GM08714 (cell line): ENCODE data around the gene LYRM1.

ENCODE experiments used
- H3K4me3 ChIP-seq: fragments of 200-500 bp; sonication (Bioruptor generic); 2 replicates; pipeline ENCODE4 v1.5.1; 2014; ENCODE audit warnings: mild to moderate bottlenecking, low read length, inconsistent platforms
- ZNF274 ChIP-seq: IDR thresholded peaks from 2 replicates; pipeline ENCODE4 v1.6.1; 2012; ENCODE audit warnings: mild to moderate bottlenecking, low read depth, low read length

LYRM1 gene

DNA sequence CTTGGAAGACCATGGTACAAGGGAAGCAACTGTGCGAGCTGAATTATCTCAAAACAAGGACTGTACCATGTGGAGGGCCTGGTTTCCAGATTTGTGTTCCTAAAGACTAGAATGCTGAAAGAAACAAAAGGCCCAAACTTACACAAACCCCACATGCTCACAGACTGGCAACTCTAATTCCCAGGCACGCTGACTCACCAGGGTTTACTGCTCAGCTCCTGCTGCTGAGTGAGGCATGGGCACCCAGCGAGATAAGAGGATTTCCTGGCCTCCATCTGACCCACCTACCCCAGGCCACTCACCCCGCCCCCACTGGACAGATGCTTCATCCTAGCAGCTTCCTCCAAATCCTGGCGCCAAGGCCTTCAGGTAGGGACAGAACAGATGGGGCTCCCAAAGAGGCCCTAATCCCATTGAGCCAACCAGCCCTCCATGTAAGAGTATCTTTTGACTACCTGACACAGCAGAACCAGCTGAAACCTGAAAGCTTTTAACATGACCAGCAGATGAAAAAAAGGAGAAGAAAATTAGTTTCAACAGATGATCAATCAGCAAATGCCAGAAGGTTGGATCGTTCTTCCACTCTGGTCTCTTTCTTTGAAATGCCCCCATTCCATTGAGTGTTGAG is 34.3 kb upstream of the LYRM1 start:
- no peak overlapping the region for H3K4me3 ChIP-seq
- TF ChIP-seq ZNF274: no peak

DNA sequence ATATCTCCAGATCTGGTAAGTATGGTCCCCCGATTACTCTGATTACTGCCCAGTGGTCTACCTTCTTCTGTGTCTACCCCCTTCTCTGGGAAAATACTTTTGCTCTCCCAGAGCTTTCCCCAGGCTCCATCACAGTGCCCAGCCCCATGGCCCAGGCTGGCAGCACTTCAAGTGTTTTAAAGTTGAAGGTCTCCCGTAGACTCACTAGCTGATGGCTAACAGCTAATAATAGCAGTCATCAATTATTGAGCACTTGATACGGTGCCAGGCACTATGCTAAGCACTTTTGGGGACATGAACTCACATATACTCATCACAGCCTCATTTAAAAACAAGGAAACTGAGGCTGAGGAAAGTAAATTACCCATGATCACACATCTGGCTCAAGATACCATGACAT is 33.8 kb upstream of the LYRM1 start:
- no peak for TF ChIP-seq ZNF274
- H3K4me3 ChIP-seq: no peak overlapping the region

DNA sequence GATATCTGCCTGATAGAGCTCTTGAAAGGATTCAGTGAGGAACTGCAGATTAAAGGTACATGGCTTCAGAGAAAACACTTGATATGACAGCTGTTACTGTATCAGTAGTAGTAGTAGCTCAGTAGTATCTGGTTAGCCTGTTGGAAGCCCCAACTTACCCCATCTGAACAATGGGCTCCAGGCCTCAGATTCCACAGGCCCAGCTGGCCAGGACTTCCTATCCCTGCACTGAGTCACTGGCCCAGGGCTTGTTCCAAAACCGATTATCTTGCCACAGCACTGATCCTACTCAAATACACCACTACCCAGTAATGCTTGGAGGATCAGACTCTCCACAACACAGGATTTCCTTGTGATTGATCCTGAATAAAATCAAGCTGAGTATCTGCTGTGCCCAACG is 33.0 kb upstream of the LYRM1 start:
- H3K4me3 ChIP-seq: no peak overlapping the region
- no peak for TF ChIP-seq ZNF274

DNA sequence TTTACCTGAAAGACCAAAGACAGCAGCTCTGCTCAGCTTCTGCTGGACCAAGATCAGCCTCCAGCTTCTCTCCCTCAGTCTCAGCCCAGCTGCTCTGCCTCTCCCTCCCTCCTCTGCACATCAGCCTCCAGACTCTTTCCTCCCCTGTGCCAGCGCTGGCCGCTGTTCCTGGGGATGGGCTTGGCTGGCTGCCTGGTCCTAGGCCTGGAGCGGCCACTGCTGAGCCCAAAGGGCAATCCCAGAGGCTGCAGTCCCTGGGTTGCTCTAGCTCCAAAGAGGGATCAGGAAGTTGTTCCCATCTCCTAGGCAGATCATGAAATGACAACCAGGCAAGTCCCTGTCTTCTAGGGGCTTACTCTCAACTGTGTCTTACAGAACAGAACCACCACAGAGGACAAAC is 31.7 kb upstream of the LYRM1 start:
- no peak overlapping the region for H3K4me3 ChIP-seq
- no peak for TF ChIP-seq ZNF274

DNA sequence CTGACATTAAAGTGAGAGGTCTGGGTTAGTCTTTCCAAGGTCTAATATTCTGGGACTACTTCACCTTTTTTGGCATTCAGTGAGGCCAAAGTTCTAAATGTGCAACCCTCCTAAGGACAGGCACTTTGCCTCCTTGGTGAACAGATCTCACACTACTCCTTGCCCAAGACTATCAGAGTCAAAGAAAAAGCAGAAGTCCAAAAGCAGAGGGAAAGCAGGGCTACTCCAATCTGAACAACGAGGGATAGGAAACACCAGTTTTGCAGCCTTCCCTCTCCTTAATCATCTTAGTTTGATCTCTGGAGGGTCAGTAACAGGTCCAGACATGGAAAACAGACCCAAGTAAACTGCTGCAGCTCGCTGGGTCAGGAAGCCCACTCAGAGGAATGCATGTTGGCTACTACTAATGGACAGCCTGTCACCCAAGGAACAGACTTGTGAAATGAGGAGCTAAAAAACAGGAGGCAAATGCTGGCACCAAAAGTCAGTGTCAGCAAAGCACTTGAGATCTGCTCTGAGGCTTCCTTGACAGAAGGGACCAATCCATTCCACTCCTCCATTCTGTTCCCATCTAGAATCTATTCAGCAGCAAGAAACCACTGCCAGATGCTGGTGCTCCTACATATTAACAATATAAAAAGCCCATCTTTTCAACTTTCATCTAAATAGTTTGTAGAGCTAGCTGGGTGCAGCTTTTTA is 30.3 kb upstream of the LYRM1 start:
- no peak for TF ChIP-seq ZNF274
- no peak overlapping the region for H3K4me3 ChIP-seq

DNA sequence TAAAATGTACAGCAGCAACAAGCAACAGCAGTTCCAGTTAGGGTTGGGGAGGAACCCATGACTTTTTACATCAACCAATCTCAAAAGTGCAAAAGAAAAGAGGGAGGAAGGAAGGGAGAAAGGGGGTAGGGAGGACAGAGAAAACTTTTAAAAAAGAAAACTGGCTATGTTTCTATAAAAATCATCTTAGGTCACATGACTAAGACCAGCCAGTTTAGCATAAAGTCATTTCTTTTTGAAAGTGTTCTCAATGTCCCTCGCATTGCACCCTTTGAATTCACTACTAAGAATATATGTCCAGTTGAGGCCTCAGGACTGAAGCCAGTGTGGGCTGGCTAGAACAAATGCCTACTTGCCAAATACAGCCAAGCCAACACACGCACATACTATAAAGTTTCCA is 29.3 kb upstream of the LYRM1 start:
- no peak overlapping the region for H3K4me3 ChIP-seq
- TF ChIP-seq ZNF274: no peak

DNA sequence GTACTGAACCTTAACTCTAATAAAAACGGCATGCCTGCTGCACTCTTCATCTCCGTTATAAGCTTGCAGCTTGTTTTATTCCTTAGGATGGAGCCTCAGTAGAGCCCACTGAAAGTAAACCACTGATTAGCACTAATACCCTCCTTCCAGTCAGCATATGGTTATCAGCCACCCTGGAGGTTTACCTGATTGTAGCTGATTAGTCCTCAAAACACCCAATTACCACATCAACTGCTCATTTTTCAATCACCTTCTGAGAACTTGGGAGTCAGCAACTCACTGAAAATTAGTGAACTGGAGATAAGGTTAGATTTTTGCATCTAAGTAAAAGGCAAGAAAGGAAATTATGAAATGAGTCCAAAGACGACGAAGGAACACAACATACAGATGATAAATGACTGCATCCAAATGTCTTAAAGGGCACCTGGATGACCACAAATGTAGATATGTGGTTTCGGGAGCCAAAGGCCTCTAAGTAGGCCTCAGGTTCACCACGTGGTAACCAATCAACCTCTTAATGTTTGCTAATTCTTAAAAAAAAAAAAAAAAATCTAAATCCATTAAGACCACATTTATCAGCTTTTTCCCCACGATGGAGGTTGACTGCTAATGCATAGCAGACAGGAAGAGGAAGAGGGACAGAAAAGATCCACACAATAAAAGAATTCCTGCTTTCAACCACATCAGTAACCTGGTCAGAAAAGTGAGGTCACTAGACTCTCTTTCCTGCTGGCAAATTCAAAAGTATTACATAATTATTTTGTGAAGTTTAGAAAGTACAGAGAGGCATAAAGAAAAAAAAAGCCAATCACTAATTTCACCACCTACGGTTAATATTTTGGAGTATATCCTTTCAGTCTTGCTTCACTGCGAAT is 28.4 kb upstream of the LYRM1 start:
- TF ChIP-seq ZNF274: no peak
- H3K4me3 ChIP-seq: no peak overlapping the region

DNA sequence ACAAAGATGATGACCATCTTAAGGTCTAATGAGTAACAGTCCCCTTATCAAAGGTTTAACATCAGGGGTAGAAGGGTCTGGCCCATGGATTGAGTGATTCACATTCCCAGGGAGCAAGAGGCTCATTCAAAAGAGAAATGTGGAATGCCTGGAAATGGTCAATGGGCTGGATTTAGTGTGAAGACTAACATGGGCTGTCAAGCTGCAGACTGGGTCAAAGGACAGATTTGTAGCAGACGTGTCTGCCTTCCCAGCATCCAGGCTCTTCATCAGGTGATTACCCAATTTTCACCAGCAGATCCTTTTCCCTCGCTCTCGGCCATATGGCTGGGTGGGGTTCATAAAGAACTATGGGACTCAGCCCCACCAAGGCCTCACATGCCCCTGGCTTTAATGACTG is 27.2 kb upstream of the LYRM1 start:
- TF ChIP-seq ZNF274: no peak
- H3K4me3 ChIP-seq: no peak overlapping the region; the same call in 1 of the 2 replicates

DNA sequence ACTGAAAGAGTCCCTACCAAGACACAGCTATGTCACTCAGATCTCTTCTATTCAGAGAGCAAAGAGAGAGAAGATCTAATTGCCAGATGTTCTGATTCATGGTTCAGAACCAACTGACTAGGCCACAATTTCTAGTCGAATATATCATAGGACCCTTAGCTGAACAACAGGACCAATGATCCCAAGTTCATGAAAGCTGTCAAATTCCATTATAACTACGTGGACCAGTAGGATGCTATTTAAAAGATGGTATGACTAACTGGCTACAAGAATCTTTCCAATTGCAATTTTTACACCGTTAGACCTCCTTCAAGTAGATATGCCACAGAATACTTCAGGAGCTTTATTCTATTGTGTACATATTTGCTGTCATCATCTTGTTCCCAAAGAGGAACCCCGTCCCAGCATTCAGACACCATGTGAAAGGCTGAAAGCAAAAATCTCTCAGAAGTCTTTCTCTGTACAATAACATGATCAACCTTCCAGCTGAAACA is 26.4 kb upstream of the LYRM1 start:
- no peak for TF ChIP-seq ZNF274
- H3K4me3 ChIP-seq: no peak overlapping the region

DNA sequence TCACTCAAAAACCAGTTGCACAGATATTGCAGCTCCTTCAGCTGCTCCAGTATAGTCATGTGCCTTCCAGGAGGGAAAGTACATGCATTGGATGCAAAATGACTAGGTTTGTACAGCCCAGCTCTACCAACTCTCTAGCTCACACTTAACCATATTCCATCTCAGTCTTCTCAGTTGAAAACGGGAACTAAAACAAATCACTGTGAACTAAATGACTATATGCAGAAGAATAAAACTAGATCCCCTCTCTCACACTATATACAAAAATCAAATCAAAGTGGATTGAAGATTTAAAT is 25.3 kb upstream of the LYRM1 start:
- peak overlapping the region; percentile 42; the same call in 1 of the 2 replicates for H3K4me3 ChIP-seq
- no peak for TF ChIP-seq ZNF274

DNA sequence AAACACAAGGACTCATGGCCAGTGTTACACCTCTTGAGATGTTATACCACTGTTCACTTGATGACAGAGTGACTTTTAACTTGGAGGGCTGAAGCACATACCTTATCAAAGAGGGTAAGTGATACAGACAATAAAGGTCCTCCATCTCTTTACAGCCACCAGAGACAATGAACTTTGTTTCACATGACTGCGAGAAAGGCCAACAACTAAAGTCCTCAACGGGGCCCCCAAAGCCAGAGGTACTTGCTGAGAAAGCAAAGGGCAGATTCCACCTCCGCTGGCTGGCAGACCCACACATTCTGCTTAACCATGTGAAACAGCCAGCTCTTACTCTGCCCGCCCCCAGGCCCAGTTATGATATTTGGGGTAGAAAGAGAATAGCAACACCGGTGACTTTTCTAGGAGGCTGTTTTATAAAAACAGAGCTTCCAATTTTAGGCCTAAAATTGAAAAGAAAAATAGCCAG is 21.9 kb upstream of the LYRM1 start:
- H3K4me3 ChIP-seq: peak overlapping the region; percentile 28; the same call in 1 of the 2 replicates
- TF ChIP-seq ZNF274: no peak

DNA sequence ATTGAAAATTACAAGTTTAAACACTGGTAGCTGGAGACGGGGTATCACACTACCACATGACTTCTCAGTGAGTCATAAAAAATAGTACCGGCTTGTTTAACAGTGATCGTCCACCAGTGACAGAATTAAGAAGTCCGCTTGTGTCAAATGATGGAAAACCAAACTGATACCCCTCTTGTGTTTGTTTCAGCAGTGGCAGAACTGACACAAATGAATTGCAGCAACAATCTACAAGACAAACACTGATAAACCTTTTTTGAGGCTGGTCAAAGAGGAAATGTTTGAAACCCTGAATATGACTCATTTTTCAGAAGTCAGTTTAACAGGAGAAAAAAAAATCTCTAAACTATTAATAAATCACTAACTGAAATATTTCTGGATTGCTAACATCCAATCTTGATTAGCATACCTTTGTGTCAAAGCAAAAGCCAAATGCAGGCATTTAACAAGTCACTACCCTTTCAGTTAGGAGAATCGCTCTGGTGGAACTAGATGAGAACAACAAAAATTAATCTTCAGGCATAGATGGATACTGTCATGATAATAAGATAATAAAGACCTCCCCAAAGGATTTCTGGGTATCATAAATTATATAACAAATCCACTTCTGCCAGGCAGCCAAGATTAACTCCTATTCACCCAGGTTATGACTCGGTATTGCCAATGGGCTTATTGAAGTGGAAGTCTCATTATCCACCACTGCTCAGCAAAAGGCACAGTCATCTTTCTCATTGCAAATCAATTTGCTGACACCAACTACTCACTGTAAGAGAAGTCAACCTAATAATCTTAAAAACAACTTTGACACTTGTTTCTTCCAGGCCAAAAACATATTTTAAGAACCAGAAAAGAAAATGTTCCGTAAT is 21.2 kb upstream of the LYRM1 start:
- no peak for TF ChIP-seq ZNF274
- no peak overlapping the region for H3K4me3 ChIP-seq

DNA sequence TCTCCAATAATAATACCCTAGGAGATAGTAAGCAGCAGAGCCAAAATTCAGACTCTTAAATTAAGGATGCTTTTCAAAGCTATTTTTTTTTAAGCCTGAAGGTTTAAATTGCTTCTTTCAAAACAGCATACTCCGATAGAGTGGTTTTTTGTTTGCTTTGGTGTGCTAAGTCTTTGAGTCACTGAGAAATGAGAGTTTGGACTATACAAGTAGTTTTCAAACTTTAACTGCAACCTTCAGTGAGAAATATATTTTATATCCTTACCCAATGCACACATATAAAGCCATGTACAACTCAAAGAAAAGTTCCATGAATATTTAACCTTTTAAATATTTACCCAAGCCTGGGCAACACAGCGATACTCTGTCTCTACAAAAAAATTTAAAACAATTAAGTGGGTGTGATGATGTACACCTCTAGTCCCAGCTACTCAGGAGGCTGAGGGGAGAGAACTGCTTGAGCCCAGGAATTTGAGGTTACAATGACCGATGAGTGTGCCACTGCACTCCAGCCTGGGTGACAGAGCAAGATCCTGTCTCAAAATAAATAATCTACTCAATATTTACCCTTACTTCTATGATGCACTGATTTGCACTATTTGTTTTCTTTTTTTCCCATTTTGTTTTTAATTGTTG is 19.6 kb upstream of the LYRM1 start:
- TF ChIP-seq ZNF274: no peak
- no peak overlapping the region for H3K4me3 ChIP-seq
